HUES48 (cell line): Measurements from ENCODE around the gene ATF6.

ENCODE experiments used
- H3K27ac ChIP-seq: one replicate; pipeline ENCODE4 v1.7.0; 2013; ENCODE audit warnings: low read depth, low read length, inconsistent platforms
- H3K27me3 ChIP-seq: 2 replicates; pipeline ENCODE4 v1.6.1; 2013; ENCODE audit warnings: mild to moderate bottlenecking, low read length; ENCODE audit not compliant: control insufficient read depth, insufficient read depth
- H3K36me3 ChIP-seq: 2 replicates; pipeline ENCODE4 v1.6.1; 2013; ENCODE audit warnings: low read length; ENCODE audit not compliant: control insufficient read depth, insufficient read depth
- H3K4me1 ChIP-seq: 2 replicates; pipeline ENCODE4 v1.6.1; 2013; ENCODE audit warnings: mild to moderate bottlenecking, low read length; ENCODE audit not compliant: control insufficient read depth, insufficient read depth
- H3K4me3 ChIP-seq: 2 replicates; pipeline ENCODE4 v1.5.1; 2013; ENCODE audit warnings: mild to moderate bottlenecking, low read depth, low read length
- H3K9ac ChIP-seq: 2 replicates; pipeline ENCODE4 v1.6.1; 2013; ENCODE audit warnings: mild to moderate bottlenecking, low read depth, low read length, moderate library complexity
- H3K9me3 ChIP-seq: 2 replicates; pipeline ENCODE4 v1.6.1; 2013; ENCODE audit warnings: low read length; ENCODE audit not compliant: control insufficient read depth, insufficient read depth

Gene ATF6

GRCh38 chr1:162003830-162004215 is 237.7 kb downstream of the ATF6 start:
- Histone ChIP-seq H3K4me3 (no peak overlapping the region), H3K36me3 (no peaks in the 10 kb centered on the region), H3K9me3 (no peaks in the 10 kb centered on the region), H3K4me1 (peaks cover 3% of the 10 kb centered on the region; the same call in 1 of the 2 replicates), H3K27me3 (no peaks in the 10 kb centered on the region), H3K9ac (no peak overlapping the region), H3K27ac (no peak overlapping the region)

GRCh38 chr1:162004441-162004950 is 238.4 kb downstream of the ATF6 start:
- Histone ChIP-seq H3K4me3 (no peak overlapping the region), H3K9ac (no peak overlapping the region), H3K27ac (no peak overlapping the region), H3K36me3 (no peaks in the 10 kb centered on the region), H3K27me3 (no peaks in the 10 kb centered on the region), H3K4me1 (peaks cover 5% of the 10 kb centered on the region; the same call in 1 of the 2 replicates), H3K9me3 (no peaks in the 10 kb centered on the region)

- Histone ChIP-seq H3K27ac (no peak overlapping the region), H3K9ac (no peak overlapping the region), H3K4me3 (no peak overlapping the region), H3K9me3 (no peaks in the 10 kb centered on the region), H3K4me1 (peaks cover 5% of the 10 kb centered on the region; the same call in 1 of the 2 replicates), H3K27me3 (no peaks in the 10 kb centered on the region), H3K36me3 (no peaks in the 10 kb centered on the region)
Measured at GRCh38 chr1:162006081-162006480, 240.0 kb downstream of the ATF6 start.

GRCh38 chr1:162007466-162007865 is 241.3 kb downstream of the ATF6 start:
- Histone ChIP-seq H3K36me3 (no peaks in the 10 kb centered on the region), H3K9me3 (no peaks in the 10 kb centered on the region), H3K4me3 (no peak overlapping the region), H3K4me1 (peaks cover 5% of the 10 kb centered on the region; the same call in 1 of the 2 replicates), H3K27me3 (no peaks in the 10 kb centered on the region), H3K9ac (no peak overlapping the region), H3K27ac (no peak overlapping the region)

DNA sequence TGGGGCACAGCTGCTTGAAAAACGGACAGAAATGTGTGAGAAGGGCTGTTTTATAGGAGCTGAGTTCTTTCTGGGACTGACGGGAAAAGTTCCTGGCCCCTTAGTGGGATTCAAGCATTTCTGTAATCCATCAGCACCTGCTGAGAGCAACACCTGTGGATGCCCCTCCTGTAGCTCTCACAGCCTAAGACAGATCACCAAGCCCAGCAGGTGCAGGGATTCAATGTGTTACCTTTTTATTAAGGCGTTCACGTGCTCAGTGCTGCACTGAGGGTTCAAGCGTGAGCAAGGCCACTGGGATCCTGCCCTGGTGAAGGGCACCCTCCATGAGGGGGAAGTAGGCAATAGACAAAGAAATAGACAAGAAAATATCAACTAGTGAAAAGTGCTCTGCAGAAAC is 242.7 kb downstream of the ATF6 start:
- no peaks in the 10 kb centered on the region for H3K36me3 ChIP-seq
- no peak overlapping the region for H3K4me3 ChIP-seq
- peaks cover 5% of the 10 kb centered on the region for H3K4me1 ChIP-seq
- no peaks in the 10 kb centered on the region for H3K27me3 ChIP-seq
- H3K27ac ChIP-seq: no peak overlapping the region
- no peak overlapping the region for H3K9ac ChIP-seq
- H3K9me3 ChIP-seq: peaks cover 2% of the 10 kb centered on the region; the same call in 1 of the 2 replicates

DNA sequence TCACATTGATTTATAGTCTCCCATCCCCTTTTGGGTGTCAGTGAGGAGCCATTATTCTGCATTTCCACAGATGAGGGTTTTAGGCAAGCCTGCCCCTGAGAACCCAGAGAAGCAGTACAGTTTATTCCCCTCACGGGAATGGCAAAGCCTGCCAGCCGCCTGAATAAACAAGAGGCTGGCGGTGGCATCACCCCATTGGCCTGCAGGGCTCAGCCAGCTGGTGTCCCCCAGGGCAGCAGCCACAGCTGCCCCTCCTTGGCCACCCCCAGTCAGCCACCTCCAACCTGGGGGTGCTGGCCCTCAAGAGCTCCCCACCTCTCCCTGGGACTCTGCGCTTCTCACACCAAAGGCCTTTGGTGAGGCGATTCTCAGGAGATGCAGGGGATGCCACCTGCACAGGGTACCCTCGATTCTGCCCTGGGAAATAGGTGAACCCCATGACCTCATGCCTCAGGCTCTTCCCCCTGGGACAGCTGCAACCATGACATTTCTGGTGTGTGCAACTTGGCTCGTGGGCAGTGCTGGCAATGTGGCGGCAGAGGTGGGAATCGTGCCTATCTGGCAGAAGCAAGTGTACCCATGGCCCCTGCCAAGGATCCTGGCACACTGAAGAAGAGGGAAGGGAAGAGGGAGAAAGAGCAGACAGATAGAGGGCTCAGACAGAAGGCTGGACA is 243.5 kb downstream of the ATF6 start:
- no peak overlapping the region for H3K4me3 ChIP-seq
- H3K27me3 ChIP-seq: no peaks in the 10 kb centered on the region
- H3K9me3 ChIP-seq: peaks cover 2% of the 10 kb centered on the region; the same call in 1 of the 2 replicates
- H3K9ac ChIP-seq: no peak overlapping the region
- H3K27ac ChIP-seq: no peak overlapping the region
- no peaks in the 10 kb centered on the region for H3K36me3 ChIP-seq
- peaks cover 13% of the 10 kb centered on the region for H3K4me1 ChIP-seq

- Histone ChIP-seq H3K4me1 (peaks cover 16% of the 10 kb centered on the region), H3K27me3 (no peaks in the 10 kb centered on the region), H3K36me3 (no peaks in the 10 kb centered on the region), H3K9me3 (peaks cover 2% of the 10 kb centered on the region; the same call in 1 of the 2 replicates), H3K27ac (no peak overlapping the region), H3K4me3 (no peak overlapping the region), H3K9ac (no peak overlapping the region)
Measured at GRCh38 chr1:162010175-162010506, 244.0 kb downstream of the ATF6 start.

- H3K9ac ChIP-seq: no peak overlapping the region
- peaks cover 2% of the 10 kb centered on the region; the same call in 1 of the 2 replicates for H3K9me3 ChIP-seq
- H3K4me1 ChIP-seq: peaks cover 16% of the 10 kb centered on the region
- H3K27me3 ChIP-seq: no peaks in the 10 kb centered on the region
- H3K27ac ChIP-seq: no peak overlapping the region
- H3K4me3 ChIP-seq: no peak overlapping the region
- H3K36me3 ChIP-seq: no peaks in the 10 kb centered on the region
Measured at GRCh38 chr1:162011337-162012012, 245.4 kb downstream of the ATF6 start.

- Histone ChIP-seq H3K36me3 (no peaks in the 10 kb centered on the region), H3K9me3 (peaks cover 2% of the 10 kb centered on the region; the same call in 1 of the 2 replicates), H3K4me1 (peaks cover 16% of the 10 kb centered on the region), H3K27ac (no peak overlapping the region), H3K27me3 (no peaks in the 10 kb centered on the region), H3K9ac (no peak overlapping the region), H3K4me3 (no peak overlapping the region)
Measured at GRCh38 chr1:162013289-162013688, 247.2 kb downstream of the ATF6 start.
